RWPE1 (cell line): ENCODE measurements around the gene ADGRG3.

Experiments used
- CTCF ChIA-PET: fragments of 350-600 bp; sonication (Branson Sonifier 250); formaldehyde crosslinking; extraction: SDS; loops from one replicate; lab custom pipeline; 2021; lab: Yijun Ruan, JAX
- POLR2A ChIA-PET: fragments of 400-600 bp; formaldehyde crosslinking; extraction: SDS; loops from one replicate; lab custom pipeline; 2020; ENCODE audit warnings: antibody characterized with exemption; ENCODE audit not compliant: low non-redundant PET; lab: Yijun Ruan, JAX
- DNase-seq: peaks from one replicate; pipeline ENCODE4 v3.0.0; 2012; ENCODE audit warnings: low spot score
- H3K27ac ChIP-seq: fragments of 450-650 bp; 2 replicates; pipeline ENCODE4 v1.5.1; 2017
- CTCF ChIP-seq: fragments of 450-650 bp; conservative IDR thresholded peaks from 2 replicates; pipeline ENCODE4 v1.5.1; 2017; ENCODE audit warnings: low read depth, mild to moderate bottlenecking

The ADGRG3 gene

DNA sequence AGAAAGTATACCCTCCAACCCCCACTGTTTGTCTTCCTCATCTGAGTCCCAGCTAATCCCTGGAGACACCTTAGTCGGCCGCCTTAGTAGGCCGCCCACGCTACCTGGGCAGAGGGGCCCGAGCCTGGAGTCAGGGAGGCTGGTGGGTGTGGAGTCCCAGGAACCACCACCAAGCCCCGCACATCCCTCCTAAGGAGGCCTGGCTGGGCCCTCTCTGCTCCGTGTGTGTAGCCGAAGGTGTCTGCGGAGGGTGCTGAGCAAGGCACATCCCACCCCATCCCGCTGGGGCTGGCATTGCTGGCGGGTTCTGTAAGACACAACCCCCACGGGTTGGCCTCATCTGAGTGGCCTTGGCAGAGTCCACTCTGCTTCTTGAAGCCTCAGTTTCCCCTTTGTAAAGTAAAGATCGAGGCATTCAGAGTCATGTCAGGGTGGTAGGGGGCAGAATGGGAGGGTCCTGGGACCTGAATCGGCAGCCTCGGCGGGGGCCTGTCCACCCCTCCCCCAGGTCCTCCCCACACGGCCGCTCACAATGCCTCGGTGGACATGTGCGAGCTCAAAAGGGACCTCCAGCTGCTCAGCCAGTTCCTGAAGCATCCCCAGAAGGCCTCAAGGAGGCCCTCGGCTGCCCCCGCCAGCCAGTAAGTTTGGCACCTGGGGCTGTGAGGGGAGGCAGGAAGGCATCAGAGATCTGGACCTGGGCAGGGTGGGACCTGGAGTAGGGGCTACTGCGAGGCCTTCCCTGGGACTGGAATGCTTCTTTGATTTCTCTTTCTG is 15.2 kb upstream of the ADGRG3 start:
- CTCF ChIA-PET, result interaction anchor here (1.1 to 1.2 kb wide), 2 partner anchors 62 kb away, joined by 3 to 5 read pairs; no protein-coding TSS in a partner anchor
- DNase-seq, result no peak
- POLR2A ChIA-PET, result no interaction called here
- H3K27ac ChIP-seq, result no peak overlapping the region; the same call in 1 of the 2 replicates
- TF ChIP-seq CTCF, result no peak

GRCh38 chr16:57653936-57654335 is 14.2 kb upstream of the ADGRG3 start:
- ChIA-PET CTCF (interaction anchor here (0.5 to 1.1 kb wide), 3 partner anchors 21 to 128 kb away, joined by 3 to 5 read pairs (median 3); no protein-coding TSS in a partner anchor), POLR2A (no interaction called here)
- DNase-seq, result peak; percentile 39
- peak overlapping the region; percentile 25; the same call in 1 of the 2 replicates for H3K27ac ChIP-seq
- TF ChIP-seq CTCF, result no peak

DNA sequence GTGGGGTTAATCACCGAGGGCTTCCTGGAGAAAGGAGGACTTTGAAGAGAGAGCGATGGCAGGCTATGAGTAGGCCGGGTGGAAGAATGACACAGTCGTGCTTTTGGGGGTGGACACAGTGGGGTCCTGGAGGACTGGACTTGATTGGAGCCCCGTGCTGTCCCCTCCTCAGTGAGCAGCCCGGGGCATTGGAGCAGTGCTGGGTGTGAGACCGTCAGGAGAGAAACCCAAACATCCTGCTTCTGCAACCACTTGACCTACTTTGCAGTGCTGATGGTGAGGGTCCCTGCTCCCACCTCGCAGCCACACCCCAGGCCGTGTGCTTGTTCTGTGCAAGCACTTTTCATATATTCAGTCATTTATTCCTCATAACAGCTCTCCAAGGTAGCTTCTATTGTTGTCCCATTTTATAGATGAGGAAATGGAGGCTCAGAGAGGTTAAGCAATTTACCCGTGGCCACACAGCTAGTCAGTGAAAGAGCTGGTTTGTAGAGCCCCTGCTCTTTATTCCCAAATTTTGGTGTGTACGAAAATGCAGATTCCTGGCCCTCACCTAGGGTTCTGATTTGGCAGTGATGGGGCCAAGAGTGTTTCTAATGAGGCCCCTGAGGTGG is 11.7 kb upstream of the ADGRG3 start:
- no peak for DNase-seq
- no peak overlapping the region for H3K27ac ChIP-seq
- POLR2A ChIA-PET, result no interaction called here
- TF ChIP-seq CTCF, result no peak
- CTCF ChIA-PET, result interaction anchor here (0.7 kb wide), 1 partner anchor 80 kb away, joined by 3 read pairs; no protein-coding TSS in a partner anchor

DNA sequence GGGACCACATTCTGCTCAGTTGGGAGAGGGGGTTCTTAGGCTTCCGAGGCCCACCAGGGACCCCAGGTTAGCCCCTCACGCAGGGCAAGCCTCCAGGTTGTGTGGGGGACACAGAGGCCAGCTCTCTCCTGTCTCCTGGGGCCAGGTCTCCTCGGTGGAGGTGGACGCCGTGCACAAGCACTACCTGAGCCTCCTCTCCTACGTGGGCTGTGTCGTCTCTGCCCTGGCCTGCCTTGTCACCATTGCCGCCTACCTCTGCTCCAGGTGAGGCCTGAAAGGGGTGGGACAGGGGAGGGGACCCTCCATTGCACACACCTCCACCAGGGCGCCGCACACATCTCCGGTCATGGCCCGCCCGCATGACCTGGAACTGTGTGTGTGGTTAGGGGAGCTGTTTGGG is 10.9 kb upstream of the ADGRG3 start:
- H3K27ac ChIP-seq, result no peak overlapping the region
- no peak for DNase-seq
- ChIA-PET POLR2A (no interaction called here), CTCF (interaction anchor here (0.7 kb wide), 1 partner anchor 81 kb away, joined by 3 read pairs; no protein-coding TSS in a partner anchor)
- no peak for TF ChIP-seq CTCF

GRCh38 chr16:57658130-57658877 is 9.8 kb upstream of the ADGRG3 start:
- TF ChIP-seq CTCF, result no peak
- CTCF ChIA-PET, result interaction anchor here (0.6 kb wide), 1 partner anchor 62 kb away, joined by 5 read pairs; no protein-coding TSS in a partner anchor
- H3K27ac ChIP-seq, result no peak overlapping the region
- no peak for DNase-seq
- POLR2A ChIA-PET, result no interaction called here
